ENCODE measurements around the gene BMI1.
"Not testable (repeated sequence)": the region's sequence is repeated elsewhere in the genome, so short reads cannot be mapped to it uniquely, and the experiment has no call there.

BMI1 gene

GRCh38 chr10:22338931-22339330 is 18.0 kb downstream of the BMI1 start:
- in situ Hi-C loops (cut with HindIII; ENCODE audit: low sequenced_read_pairs) = no loop called here

- in situ Hi-C loops (cut with HindIII; ENCODE audit: low sequenced_read_pairs) = no loop called here
Measured at GRCh38 chr10:22339761-22340328, 18.9 kb downstream of the BMI1 start.

GRCh38 chr10:22340329-22341189 is 19.7 kb downstream of the BMI1 start:
- in situ Hi-C loops (cut with HindIII; ENCODE audit: low sequenced_read_pairs) = no loop called here

GRCh38 chr10:22341190-22341925 is 20.5 kb downstream of the BMI1 start:
- in situ Hi-C loops (cut with HindIII; ENCODE audit: low sequenced_read_pairs) = no loop called here

- in situ Hi-C loops (cut with HindIII; ENCODE audit: low sequenced_read_pairs) = no loop called here
Measured at GRCh38 chr10:22341926-22342196, 21.0 kb downstream of the BMI1 start.

- in situ Hi-C loops (cut with HindIII; ENCODE audit: low sequenced_read_pairs) = no loop called here
Measured at GRCh38 chr10:22342421-22342820, 21.5 kb downstream of the BMI1 start.

- in situ Hi-C loops (cut with HindIII; ENCODE audit: low sequenced_read_pairs) = no loop called here
Measured at GRCh38 chr10:22343731-22344130, 22.8 kb downstream of the BMI1 start.

GRCh38 chr10:22344249-22344648 is 23.4 kb downstream of the BMI1 start:
- in situ Hi-C loops (cut with HindIII; ENCODE audit: low sequenced_read_pairs) = no loop called here

- in situ Hi-C loops (cut with HindIII; ENCODE audit: low sequenced_read_pairs) = no loop called here
Measured at GRCh38 chr10:22344781-22345300, 23.9 kb downstream of the BMI1 start.

GRCh38 chr10:22345301-22346095 is 24.6 kb downstream of the BMI1 start, which contains the start of gene SPAG6:
Gene SPAG6, plus strand, starts transcription at chr10:22345496. Its CDS starts 116 bp downstream, at chr10:22345612.
- in situ Hi-C loops (cut with HindIII; ENCODE audit: low sequenced_read_pairs) = no loop called here

GRCh38 chr10:22346096-22346661 is 25.3 kb downstream of the BMI1 start:
- in situ Hi-C loops (cut with HindIII; ENCODE audit: low sequenced_read_pairs) = no loop called here

- in situ Hi-C loops (cut with HindIII; ENCODE audit: low sequenced_read_pairs) = no loop called here
Measured at GRCh38 chr10:22349755-22350154, 28.9 kb downstream of the BMI1 start.

- in situ Hi-C loops (cut with HindIII; ENCODE audit: low sequenced_read_pairs) = no loop called here
Measured at GRCh38 chr10:22351131-22351703, 30.3 kb downstream of the BMI1 start.

- in situ Hi-C loops (cut with HindIII; ENCODE audit: low sequenced_read_pairs) = no loop called here
Measured at GRCh38 chr10:22356324-22356873, 35.5 kb downstream of the BMI1 start.

- in situ Hi-C loops (cut with HindIII; ENCODE audit: low sequenced_read_pairs) = not testable (repeated sequence)
Measured at GRCh38 chr10:22357770-22358169, 36.9 kb downstream of the BMI1 start.

- in situ Hi-C loops (cut with HindIII; ENCODE audit: low sequenced_read_pairs) = no loop called here
Measured at GRCh38 chr10:22363305-22363704, 42.4 kb downstream of the BMI1 start.

- in situ Hi-C loops (cut with HindIII; ENCODE audit: low sequenced_read_pairs) = no loop called here
Measured at GRCh38 chr10:22364407-22365140, 43.7 kb downstream of the BMI1 start.

GRCh38 chr10:22365233-22365632 is 44.3 kb downstream of the BMI1 start:
- in situ Hi-C loops (cut with HindIII; ENCODE audit: low sequenced_read_pairs) = no loop called here

Measured in DLD1 (cell line).